HepG2 (cell line): ENCODE data around the gene CGREF1. TPM values are rescaled to one million over a fixed set of nuclear protein-coding genes. Genes with fewer than 3 reads are reported as not detected.

ENCODE experiments used
- IRF2 ChIP-seq: IDR thresholded peaks from 2 replicates; pipeline ENCODE4 v1.6.1; 2018; ENCODE audit warnings: missing genetic modification reagents, missing compliant biosample characterization
- MEIS2 ChIP-seq: sonication (generic); formaldehyde crosslinking; IDR thresholded peaks from 2 replicates; pipeline ENCODE4 v1.9.0; 2021; ENCODE audit warnings: mild to moderate bottlenecking, missing genetic modification reagents
- MLX ChIP-seq: IDR thresholded peaks from 2 replicates; pipeline ENCODE4 v1.6.1; 2016
- MXD4 ChIP-seq: IDR thresholded peaks from 2 replicates; pipeline ENCODE4 v1.6.1; 2016; ENCODE audit warnings: mild to moderate bottlenecking, missing biosample characterization, missing genetic modification reagents
- NKX3-1 ChIP-seq: sonication (generic); formaldehyde crosslinking; IDR thresholded peaks from 2 replicates; pipeline ENCODE4 v1.5.0; 2020; ENCODE audit warnings: missing genetic modification reagents
- NPAS2 ChIP-seq: sonication (generic); formaldehyde crosslinking; IDR thresholded peaks from 2 replicates; pipeline ENCODE4 v1.8.0; 2022; ENCODE audit warnings: mild to moderate bottlenecking, missing genetic modification reagents, borderline replicate concordance
- NRL ChIP-seq: sonication (generic); formaldehyde crosslinking; IDR thresholded peaks from 2 replicates; pipeline ENCODE4 v1.5.0; 2020; ENCODE audit warnings: missing genetic modification reagents, mild to moderate bottlenecking, moderate library complexity, borderline replicate concordance
- PHF8 ChIP-seq: sonication (generic); formaldehyde crosslinking; IDR thresholded peaks from 2 replicates; pipeline ENCODE4 v1.5.0; 2020; ENCODE audit warnings: missing genetic modification reagents
- PPARG ChIP-seq: conservative IDR thresholded peaks from 2 replicates; pipeline ENCODE4 v1.6.1; 2016; ENCODE audit warnings: missing biosample characterization, missing genetic modification reagents
- RAD21 ChIP-seq: fragments of 450-650 bp; formaldehyde crosslinking; IDR thresholded peaks from 2 replicates; pipeline ENCODE4 v1.5.0; 2020; ENCODE audit warnings: mild to moderate bottlenecking
- SATB2 ChIP-seq: sonication (generic); formaldehyde crosslinking; IDR thresholded peaks from 2 replicates; pipeline ENCODE4 v1.5.0; 2020; ENCODE audit warnings: missing genetic modification reagents
- SSRP1 ChIP-seq: IDR thresholded peaks from 2 replicates; pipeline ENCODE4 v1.6.1; 2016; ENCODE audit warnings: control low read depth
- STAG1 ChIP-seq: sonication (generic); formaldehyde crosslinking; IDR thresholded peaks from 2 replicates; pipeline ENCODE4 v1.4.0; 2020; ENCODE audit warnings: missing genetic modification reagents
- TCF12 ChIP-seq, 2 experiments: fragments of 450-650 bp in 1 of 2; sonication (generic) in 1 of 2; formaldehyde crosslinking in 1 of 2; IDR thresholded peaks; 2 replicates each; pipeline versions ENCODE4 v1.6.1 to v1.8.0; 2017 to 2022; ENCODE audit warnings: antibody characterized with exemption in 1 of 2, mild to moderate bottlenecking in 1 of 2, missing genetic modification reagents in 1 of 2, moderate library complexity in 1 of 2
- TFDP2 ChIP-seq: sonication (generic); formaldehyde crosslinking; IDR thresholded peaks from 2 replicates; pipeline ENCODE4 v1.4.0; 2020; ENCODE audit warnings: missing genetic modification reagents
- U2AF2 ChIP-seq: fragments of 200-400 bp; formaldehyde crosslinking; IDR thresholded peaks from 2 replicates; pipeline ENCODE4 v1.6.1; 2017; ENCODE audit warnings: low read depth, mild to moderate bottlenecking, low read length
- ZNF281 ChIP-seq: sonication (generic); formaldehyde crosslinking; IDR thresholded peaks from 2 replicates; pipeline ENCODE4 v1.4.0; 2020; ENCODE audit warnings: missing genetic modification reagents, borderline replicate concordance
- ZNF333 ChIP-seq: sonication (generic); formaldehyde crosslinking; IDR thresholded peaks from 2 replicates; pipeline ENCODE4 v1.4.0; 2020; ENCODE audit warnings: mild to moderate bottlenecking, missing genetic modification reagents, borderline replicate concordance
- ZNF503 ChIP-seq: sonication (generic); formaldehyde crosslinking; IDR thresholded peaks from 2 replicates; pipeline ENCODE4 v1.4.0; 2020; ENCODE audit warnings: missing genetic modification reagents
- ZNF550 ChIP-seq: sonication (generic); formaldehyde crosslinking; IDR thresholded peaks from 2 replicates; pipeline ENCODE4 v1.4.0; 2020; ENCODE audit warnings: mild to moderate bottlenecking, missing genetic modification reagents, borderline replicate concordance
- ZNF552 ChIP-seq: sonication (generic); formaldehyde crosslinking; IDR thresholded peaks from 2 replicates; pipeline ENCODE4 v1.9.0; 2022; ENCODE audit warnings: missing genetic modification reagents, mild to moderate bottlenecking, borderline replicate concordance
- ZNF576 ChIP-seq: sonication (generic); formaldehyde crosslinking; IDR thresholded peaks from 2 replicates; pipeline ENCODE4 v1.4.0; 2020; ENCODE audit warnings: mild to moderate bottlenecking, missing genetic modification reagents
- ZNF839 ChIP-seq: sonication (generic); formaldehyde crosslinking; IDR thresholded peaks from 2 replicates; pipeline ENCODE4 v1.4.0; 2020; ENCODE audit warnings: missing genetic modification reagents, mild to moderate bottlenecking, borderline replicate concordance
- polyA plus RNA-seq, 8 experiments: library from polyadenylated mRNA; depleted of rRNA in 3 of 8; stranded (reverse) in 7 of 8; unstranded in 1 of 8; fragments of >200 nt; fragmentation: Illumina TruSeq in 4 of 8; extraction: Trizol in 4 of 8; gene quantifications; 2 replicates each; pipeline versions ENCODE4 v1.2.1 to v1.2.3, GENCODE V29; 2011 to 2016; ENCODE audit warnings: low read depth in 4 of 8, missing spikeins in 1 of 8, mixed read lengths in 1 of 8; ENCODE audit not compliant: insufficient read depth in 1 of 8
- total RNA-seq, 5 experiments: library from RNA; depleted of rRNA; stranded (reverse); fragments of >200 nt; fragmentation: Illumina TruSeq; extraction: Trizol; gene quantifications; 2 replicates each; pipeline ENCODE4 v1.2.3, GENCODE V29; 2016; ENCODE audit warnings: low read depth in 1 of 5

The CGREF1 gene
- total and polyA plus RNA-seq, 2 of the 13 experiments (the other 11 are each of a cell fraction or from before 2014, with no cell fraction given) = 13.9 to 23.4 TPM

- TF ChIP-seq ZNF576 (CRISPR knock-in tag) (0 out of 2 replicates have a peak, but pooled peaks have one; percentile 57), NRL (peak; percentile 96; the same call in 1 of the 2 replicates), ZNF839 (CRISPR knock-in tag) (peak; percentile 33; the same call in 1 of the 2 replicates), TFDP2 (CRISPR knock-in tag) (peak; percentile 75), NKX3-1 (CRISPR knock-in tag) (0 out of 2 replicates have a peak, but pooled peaks have one; percentile 61), MEIS2 (CRISPR knock-in tag) (0 out of 2 replicates have a peak, but pooled peaks have one; percentile 58), TCF12 (IDR thresholded peaks at IDR 0.05) (no peak), TCF12 (CRISPR knock-in tag; IDR thresholded peaks at IDR 0.05) (peak; percentile 31; the same call in 1 of the 2 replicates), ZNF333 (CRISPR knock-in tag) (no peak), ZNF552 (no peak), ZNF550 (CRISPR knock-in tag) (peak; percentile 79; the same call in 1 of the 2 replicates), SATB2 (no peak), NPAS2 (no peak), SSRP1 (CRISPR knock-in tag) (peak; percentile 89; the same call in 1 of the 2 replicates), RAD21 (CRISPR knock-in tag) (peak; percentile 53; the same call in 1 of the 2 replicates), ZNF281 (peak; percentile 56; the same call in 1 of the 2 replicates), STAG1 (CRISPR knock-in tag) (peak; percentile 27), PHF8 (CRISPR knock-in tag) (peak; percentile 44; the same call in 1 of the 2 replicates), MLX (peak; percentile 95), ZNF503 (peak; percentile 69; the same call in 1 of the 2 replicates), PPARG (peak; percentile 46), U2AF2 (no peak), IRF2 (CRISPR knock-in tag) (peak; percentile 82), MXD4 (CRISPR knock-in tag) (peak; percentile 70; the same call in 1 of the 2 replicates)
These were observed 26.1 kb downstream of the CGREF1 start (continued) for GRCh38 chr2:27092696-27093429.
